LNCaP clone FGC (cell line): ENCODE data around the gene FAM219A.
"Not testable (repeated sequence)": the region's sequence is repeated elsewhere in the genome, so short reads cannot be mapped to it uniquely, and the experiment has no call there.

ENCODE experiments used
- DNase-seq: peaks from one replicate; pipeline ENCODE4 v3.0.0-alpha.2; 2011; ENCODE audit warnings: low read depth
- H3K4me3 ChIP-seq: 2 replicates; pipeline ENCODE4 v1.5.1; 2011; ENCODE audit warnings: mild to moderate bottlenecking, low read depth, low read length, control low read depth
- CTCF ChIP-seq: IDR thresholded peaks from 2 replicates; pipeline ENCODE4 v1.5.1; 2012; ENCODE audit warnings: mild to moderate bottlenecking; ENCODE audit not compliant: control insufficient read depth, insufficient read depth; ENCODE audit errors: extremely low read depth

Gene FAM219A

DNA sequence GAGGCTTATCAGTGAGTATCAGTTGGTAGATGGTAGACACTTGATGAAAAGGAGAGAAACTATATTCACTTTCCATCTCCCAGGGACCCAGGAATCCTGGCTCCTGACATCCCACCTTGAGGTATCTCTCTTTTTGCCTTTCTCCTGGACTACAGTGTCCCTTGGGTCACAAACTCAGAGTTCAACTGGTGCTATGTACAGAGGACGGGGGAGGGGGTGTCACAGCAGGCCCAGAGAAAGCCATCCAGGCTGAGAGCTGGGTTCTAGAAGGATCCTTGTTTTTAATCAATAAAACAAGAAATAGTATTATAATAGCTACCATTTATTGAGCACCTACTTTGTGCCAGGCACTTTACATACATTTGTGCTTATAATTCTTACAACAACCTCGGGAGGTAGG is 92.0 kb downstream of the FAM219A start:
- TF ChIP-seq CTCF, result no peak
- no peak overlapping the region for H3K4me3 ChIP-seq
- no peak for DNase-seq

GRCh38 chr9:34365282-34365681 is 93.1 kb downstream of the FAM219A start:
- DNase-seq, result no peak
- TF ChIP-seq CTCF, result no peak
- no peak overlapping the region for H3K4me3 ChIP-seq

DNA sequence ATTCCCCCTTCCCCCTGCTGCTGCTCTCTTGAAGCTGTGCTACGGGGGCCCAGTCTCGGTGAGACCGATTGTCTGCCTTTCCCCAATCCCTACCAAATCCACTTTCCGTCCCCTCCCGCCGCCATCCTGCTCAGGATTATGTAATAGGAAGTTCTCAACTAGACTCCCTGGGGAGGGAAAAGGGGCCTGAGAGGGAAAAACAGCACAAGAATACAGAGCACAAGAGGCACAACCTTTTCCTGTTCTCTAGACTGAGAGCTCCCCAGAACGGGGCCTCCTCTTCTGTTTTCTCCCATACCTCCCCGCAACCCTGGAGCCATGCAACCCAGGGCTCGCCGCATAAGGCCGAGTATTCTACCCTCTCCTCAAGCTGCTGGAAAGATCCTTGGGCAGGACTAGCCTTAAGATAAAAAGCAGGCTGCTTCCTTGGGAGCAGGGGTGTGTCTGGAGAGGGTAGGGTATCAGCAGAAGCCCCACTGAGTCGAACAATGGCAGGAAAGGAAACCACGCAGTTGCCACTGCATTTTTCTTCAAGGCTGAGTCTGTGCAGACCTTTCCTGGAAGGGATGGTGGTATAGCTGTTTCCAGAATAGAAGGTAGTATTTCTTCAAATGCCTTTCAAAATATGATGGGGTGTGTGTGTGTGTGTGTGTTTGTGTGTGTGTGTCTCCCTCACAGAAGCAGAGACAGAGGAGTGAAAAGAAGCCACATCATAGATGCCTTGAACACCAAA is 94.6 kb downstream of the FAM219A start:
- no peak for TF ChIP-seq CTCF
- H3K4me3 ChIP-seq, result no peak overlapping the region
- no peak for DNase-seq

DNA sequence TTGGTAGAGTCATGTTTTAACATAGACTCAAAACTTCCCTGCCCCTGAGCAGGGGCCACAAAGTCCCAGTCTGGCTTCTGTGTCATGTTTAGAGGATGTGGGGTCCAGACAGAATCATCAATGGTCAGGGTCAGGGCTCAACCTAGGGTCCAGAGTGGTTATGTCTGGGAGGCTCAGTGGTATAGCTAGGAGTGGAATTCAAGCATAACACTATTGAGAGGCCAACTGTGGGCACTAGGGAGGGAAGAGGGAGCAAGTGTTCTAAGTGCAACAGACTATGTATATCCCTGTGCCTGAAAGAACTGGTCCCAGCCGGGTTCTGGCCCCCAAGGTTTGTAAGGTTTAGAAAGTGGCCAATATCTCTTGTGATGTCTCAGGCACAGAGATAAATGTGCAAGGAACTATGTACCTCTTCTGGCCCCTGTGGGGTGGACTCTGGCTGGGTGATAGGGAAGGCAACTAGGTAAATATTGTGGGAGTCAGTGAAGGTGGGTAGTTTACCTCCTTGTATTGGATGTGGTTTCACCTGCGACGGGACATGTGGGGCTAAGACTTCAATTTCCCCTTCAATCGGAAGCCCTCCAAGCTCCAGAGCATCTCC is 95.7 kb downstream of the FAM219A start:
- DNase-seq, result no peak
- no peak for TF ChIP-seq CTCF
- H3K4me3 ChIP-seq, result no peak overlapping the region

- not testable (repeated sequence) for DNase-seq, H3K4me3 ChIP-seq
Measured at GRCh38 chr9:34352957-34353356, 105.4 kb downstream of the FAM219A start.

- H3K4me3 ChIP-seq, DNase-seq: not testable (repeated sequence)
Measured at GRCh38 chr9:34352122-34352652, 106.2 kb downstream of the FAM219A start.

DNA sequence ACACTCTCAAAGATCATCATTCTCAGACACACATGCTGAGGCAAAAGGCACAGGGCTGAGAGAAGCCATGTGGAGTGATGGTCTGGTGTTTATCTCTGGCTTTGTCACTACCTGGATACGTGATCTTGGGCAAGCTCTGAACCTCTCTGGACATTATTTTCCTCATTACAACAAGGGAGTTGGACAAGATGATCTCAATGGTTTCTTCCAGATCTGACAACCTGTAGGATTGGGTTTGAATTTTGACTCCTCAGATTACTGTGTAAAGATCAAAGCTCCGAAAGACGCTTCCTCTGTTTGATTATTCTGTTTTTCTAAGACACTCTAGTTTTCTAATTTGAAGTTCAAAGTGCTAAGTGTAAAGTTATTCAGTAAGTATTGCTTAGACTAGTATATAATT is 109.0 kb downstream of the FAM219A start:
- no peak for DNase-seq
- TF ChIP-seq CTCF, result no peak
- no peak overlapping the region for H3K4me3 ChIP-seq
